ENCODE data around the gene SOAT2.
"Not testable (repeated sequence)": the region's sequence is repeated elsewhere in the genome, so short reads cannot be mapped to it uniquely, and the experiment has no call there.

Gene SOAT2

GRCh38 chr12:53160000-53160399 lies 56.7 kb downstream of the SOAT2 start:
- Histone ChIP-seq H3K79me2 (ENCODE audit: insufficient read depth, low read depth) (no peaks in the 10 kb centered on the region), H3K9ac (no peak overlapping the region; the same call in 1 of the 2 replicates), H3K36me3 (ENCODE audit: insufficient read depth) (no peaks in the 10 kb centered on the region), H2AFZ (ENCODE audit: low read depth) (peak overlapping the region; percentile 66; the same call in 1 of the 2 replicates), H3K27ac (no peak overlapping the region; the same call in 1 of the 2 replicates), H3K4me3 (IDR thresholded peaks at IDR 0.05; ENCODE audit: insufficient read depth, low read depth, low read length) (no peak overlapping the region), H3K4me1 (ENCODE audit: low read depth, poor library complexity, severe bottlenecking) (peaks cover 27% of the 10 kb centered on the region), H3K27me3 (ENCODE audit: insufficient read depth, low read depth) (no peaks in the 10 kb centered on the region), H3K4me2 (no peak overlapping the region; the same call in 1 of the 2 replicates), H4K20me1 (ENCODE audit: insufficient read depth) (no peaks in the 10 kb centered on the region)
- no peak for TF ChIP-seq CTCF (conservative IDR thresholded peaks at IDR 0.05; ENCODE audit: low read depth, low read length)

GRCh38 chr12:53160673-53161072 lies 57.4 kb downstream of the SOAT2 start:
- Histone ChIP-seq H3K9ac (no peak overlapping the region), H3K4me1 (ENCODE audit: low read depth, poor library complexity, severe bottlenecking) (peaks cover 27% of the 10 kb centered on the region), H2AFZ (ENCODE audit: low read depth) (no peak overlapping the region), H3K4me2 (no peak overlapping the region), H4K20me1 (ENCODE audit: insufficient read depth) (no peaks in the 10 kb centered on the region), H3K27me3 (ENCODE audit: insufficient read depth, low read depth) (no peaks in the 10 kb centered on the region), H3K4me3 (IDR thresholded peaks at IDR 0.05; ENCODE audit: insufficient read depth, low read depth, low read length) (no peak overlapping the region), H3K36me3 (ENCODE audit: insufficient read depth) (no peaks in the 10 kb centered on the region), H3K27ac (no peak overlapping the region), H3K79me2 (ENCODE audit: insufficient read depth, low read depth) (no peaks in the 10 kb centered on the region)
- TF ChIP-seq CTCF (conservative IDR thresholded peaks at IDR 0.05; ENCODE audit: low read depth, low read length), result no peak

GRCh38 chr12:53161119-53161911 lies 58.0 kb downstream of the SOAT2 start:
- Histone ChIP-seq H3K9ac (no peak overlapping the region), H4K20me1 (ENCODE audit: insufficient read depth) (no peaks in the 10 kb centered on the region), H3K79me2 (ENCODE audit: insufficient read depth, low read depth) (no peaks in the 10 kb centered on the region), H3K4me2 (no peak overlapping the region), H3K4me1 (ENCODE audit: low read depth, poor library complexity, severe bottlenecking) (peaks cover 28% of the 10 kb centered on the region), H3K4me3 (IDR thresholded peaks at IDR 0.05; ENCODE audit: insufficient read depth, low read depth, low read length) (no peak overlapping the region), H3K27me3 (ENCODE audit: insufficient read depth, low read depth) (no peaks in the 10 kb centered on the region), H2AFZ (ENCODE audit: low read depth) (no peak overlapping the region), H3K36me3 (ENCODE audit: insufficient read depth) (no peaks in the 10 kb centered on the region), H3K27ac (no peak overlapping the region)
- TF ChIP-seq CTCF (conservative IDR thresholded peaks at IDR 0.05; ENCODE audit: low read depth, low read length), result no peak

GRCh38 chr12:53163008-53163407 lies 59.7 kb downstream of the SOAT2 start:
- H3K27ac ChIP-seq; H3K27me3 ChIP-seq (ENCODE audit: insufficient read depth, low read depth); H2AFZ ChIP-seq (ENCODE audit: low read depth); H3K4me2 ChIP-seq; H3K9ac ChIP-seq; H3K36me3 ChIP-seq (ENCODE audit: insufficient read depth); H4K20me1 ChIP-seq (ENCODE audit: insufficient read depth); H3K4me3 ChIP-seq (IDR thresholded peaks at IDR 0.05; ENCODE audit: insufficient read depth, low read depth, low read length); H3K79me2 ChIP-seq (ENCODE audit: insufficient read depth, low read depth): not testable (repeated sequence)
- H3K4me1 ChIP-seq (ENCODE audit: low read depth, poor library complexity, severe bottlenecking), result peaks cover 29% of the 10 kb centered on the region

- no peak overlapping the region for H3K27ac ChIP-seq
- H4K20me1 ChIP-seq (ENCODE audit: insufficient read depth), result no peaks in the 10 kb centered on the region
Measured at GRCh38 chr12:53166837-53167236, 63.6 kb downstream of the SOAT2 start.

More at GRCh38 chr12:53166837-53167236, 63.6 kb downstream of the SOAT2 start:
- Histone ChIP-seq H3K4me1 (ENCODE audit: low read depth, poor library complexity, severe bottlenecking) (peaks cover 8% of the 10 kb centered on the region), H3K9ac (no peak overlapping the region), H3K4me2 (no peak overlapping the region), H3K4me3 (IDR thresholded peaks at IDR 0.05; ENCODE audit: insufficient read depth, low read depth, low read length) (no peak overlapping the region), H3K79me2 (ENCODE audit: insufficient read depth, low read depth) (no peaks in the 10 kb centered on the region), H3K36me3 (ENCODE audit: insufficient read depth) (no peaks in the 10 kb centered on the region), H2AFZ (ENCODE audit: low read depth) (no peak overlapping the region), H3K27me3 (ENCODE audit: insufficient read depth, low read depth) (no peaks in the 10 kb centered on the region)
- no peak for TF ChIP-seq CTCF (conservative IDR thresholded peaks at IDR 0.05; ENCODE audit: low read depth, low read length)
